CD4-positive, alpha-beta T cell treated with Interleukin-15 for 4 hours (primary cell): Measurements from ENCODE around the gene TCFL5.

Experiments used
- DNase-seq: peaks from one replicate; pipeline ENCODE4 v3.0.0-alpha.2; 2020; ENCODE audit warnings: low spot score

Gene TCFL5

DNA sequence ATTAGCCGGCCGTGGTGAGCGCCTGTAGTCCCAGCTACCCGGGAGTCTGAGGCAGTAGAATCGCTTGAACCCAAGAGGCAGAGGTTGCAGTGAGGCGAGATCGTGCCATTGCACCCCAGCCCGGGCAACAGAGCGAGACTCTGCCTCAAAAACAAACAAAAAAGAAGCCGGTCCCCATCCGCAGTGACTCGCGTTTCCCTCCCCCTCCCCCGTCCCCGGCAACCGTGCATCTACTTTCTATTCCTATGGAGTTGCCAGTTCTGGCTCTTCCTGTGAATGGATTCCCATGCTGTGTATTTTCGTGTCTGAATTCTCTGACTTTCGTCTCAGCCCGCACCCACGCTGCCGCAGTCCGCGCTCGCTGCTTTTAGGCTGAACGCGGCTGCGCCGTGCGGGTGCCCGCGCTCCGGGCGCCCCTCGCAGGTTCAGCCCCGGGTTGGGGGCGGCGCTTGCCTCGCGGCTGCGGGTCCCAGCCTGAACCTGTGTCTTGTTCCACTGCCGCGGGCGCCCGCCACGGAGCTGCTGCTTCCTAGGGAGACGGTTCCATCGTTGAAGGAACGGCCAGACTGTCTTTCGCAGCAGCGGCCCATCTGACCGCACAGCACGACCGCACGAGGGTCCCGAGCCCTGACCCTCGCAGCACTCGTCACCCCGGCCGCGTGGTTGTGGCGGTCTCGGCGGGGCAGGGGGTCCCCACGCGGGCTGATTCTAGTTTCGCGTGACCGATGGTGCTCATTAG is 66.4 kb downstream of the TCFL5 start:
- DNase-seq: peak; percentile 43

GRCh38 chr20:62794007-62794724 is 67.5 kb downstream of the TCFL5 start:
- DNase-seq: peak; percentile 94

DNA sequence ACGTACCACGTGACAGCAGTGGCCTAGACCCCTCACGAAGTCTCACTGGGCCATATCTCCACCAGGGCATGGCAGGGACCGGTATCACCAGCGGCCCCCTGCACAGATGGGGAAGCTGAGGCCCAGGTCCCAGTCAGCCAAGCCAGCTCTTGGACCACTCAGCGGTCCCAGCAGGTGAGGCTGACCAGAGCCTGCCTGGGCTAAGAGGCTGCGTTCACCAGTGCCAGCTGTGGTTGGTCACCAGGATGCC is 67.9 kb downstream of the TCFL5 start:
- no peak for DNase-seq

DNA sequence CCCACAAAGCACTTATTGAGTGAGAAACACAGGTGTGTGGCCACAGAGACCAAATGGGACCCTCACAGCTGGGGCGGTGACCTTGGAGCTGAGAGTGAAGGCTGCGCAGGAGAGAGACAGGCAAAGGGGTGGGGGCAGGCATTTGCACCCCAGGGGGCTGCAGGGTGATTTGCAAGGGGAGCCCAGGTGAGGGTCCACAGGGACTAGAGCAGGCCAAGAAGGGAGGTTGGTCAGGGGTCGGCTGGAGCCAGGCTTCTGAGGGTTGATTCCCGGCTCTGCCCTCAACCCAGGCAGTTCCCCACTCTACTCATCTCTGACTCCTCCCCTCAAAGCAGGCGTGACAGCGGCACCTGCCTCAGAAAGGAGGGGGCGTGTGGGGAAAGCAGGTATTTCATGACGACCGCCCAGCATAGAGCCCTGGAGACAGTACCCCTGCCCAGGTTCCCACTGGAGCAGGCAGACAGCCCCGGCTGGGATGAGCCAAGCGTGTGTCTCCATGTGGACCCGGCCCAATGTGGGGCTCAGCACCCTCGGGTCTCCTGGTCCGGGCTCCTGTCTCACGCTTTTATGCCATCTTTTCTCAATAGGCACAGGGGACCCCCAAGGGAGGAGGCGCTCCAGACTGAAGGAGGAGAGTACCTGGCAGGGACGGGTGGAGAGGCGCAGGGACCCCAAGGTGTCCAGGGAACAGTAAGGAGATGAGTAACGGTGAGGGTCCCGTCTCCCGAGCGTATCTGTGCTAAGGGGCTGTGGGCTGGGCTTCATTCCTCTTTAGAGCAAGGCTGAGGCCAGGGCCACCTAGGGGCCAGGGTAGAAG is 68.5 kb downstream of the TCFL5 start:
- no peak for DNase-seq

DNA sequence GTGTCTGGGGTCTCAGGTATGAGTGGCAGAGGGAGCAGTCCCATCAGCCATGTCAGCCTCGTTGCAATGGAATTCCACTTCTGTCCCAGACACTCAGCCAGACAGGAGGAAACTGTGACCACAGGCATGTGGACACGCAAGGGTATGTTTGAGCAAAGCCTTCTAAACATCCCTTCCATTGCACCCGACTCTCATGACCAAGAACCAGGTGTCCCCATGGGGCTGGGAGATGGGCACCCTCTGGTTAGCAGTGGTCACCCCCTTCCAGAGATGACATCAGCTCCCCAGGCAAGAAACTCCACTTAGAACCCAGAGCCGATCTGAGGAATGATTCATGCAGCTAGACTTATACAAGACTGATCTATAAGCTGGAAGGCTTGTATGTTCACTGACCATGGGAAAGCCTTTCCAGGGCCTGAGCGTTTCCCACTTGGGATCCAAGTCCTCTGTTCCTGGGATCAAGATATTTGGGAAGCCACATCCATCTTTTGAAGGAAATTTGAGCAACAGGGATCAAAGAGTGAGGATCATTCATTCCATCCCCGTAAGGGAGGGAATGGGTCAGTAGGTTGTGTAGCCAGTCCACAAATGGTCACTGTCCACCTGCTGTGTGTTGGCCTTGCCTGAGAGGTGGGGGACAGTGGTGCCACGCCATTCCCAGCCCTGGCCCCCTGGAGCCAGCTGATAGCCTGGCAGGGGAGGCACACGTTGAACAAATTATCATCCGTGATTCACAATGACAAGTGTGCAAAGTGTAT is 69.3 kb downstream of the TCFL5 start:
- DNase-seq: no peak

GRCh38 chr20:62791301-62792181 is 70.1 kb downstream of the TCFL5 start:
- DNase-seq: peak; percentile 78
